ENCODE data around the gene CNST.
A peak's percentile ranks its signal among the peaks of the same experiment; 100 is the strongest.

The CNST gene

GRCh38 chr1:246566128-246566812 lies at the start of gene CNST, which contains the start of gene TFB2M:
TSS of gene CNST (plus strand) at chr1:246566456. CDS start at chr1:246591563, 25,107 bp downstream.
TSS of gene TFB2M (minus strand) at chr1:246566261. CDS start at chr1:246566138, 123 bp downstream.
- in situ Hi-C loops (cut with MboI; ENCODE audit: low sequenced_read_pairs): no loop called here
- no peaks in the 10 kb centered on the region for H3K9me3 ChIP-seq
- H3K4me1 ChIP-seq: peaks cover 11% of the 10 kb centered on the region; the same call in 1 of the 2 replicates
- H3K4me3 ChIP-seq: peak within 1 kb of the TSS; percentile 93
- H3K36me3 ChIP-seq (replicated peaks): peaks cover 13% of the 10 kb centered on the region; the same call in 1 of the 2 replicates
- no peaks in the 10 kb centered on the region for H3K27me3 ChIP-seq (ENCODE audit: low read depth)
- peak; percentile 96 to 98 for DNase-seq (ENCODE audit: low spot score in 2 of 2)

GRCh38 chr1:246517391-246517790 lies 48.9 kb upstream of the CNST start:
- no peaks in the 10 kb centered on the region for H3K36me3 ChIP-seq (replicated peaks)
- DNase-seq (ENCODE audit: low spot score in 2 of 2): no peak
- H3K9me3 ChIP-seq: peaks cover 13% of the 10 kb centered on the region; the same call in 1 of the 2 replicates
- H3K4me3 ChIP-seq: no peak overlapping the region
- no peaks in the 10 kb centered on the region for H3K4me1 ChIP-seq
- H3K27me3 ChIP-seq (ENCODE audit: low read depth): no peaks in the 10 kb centered on the region
- in situ Hi-C loops (cut with MboI; ENCODE audit: low sequenced_read_pairs): no loop called here

- no peaks in the 10 kb centered on the region for H3K36me3 ChIP-seq (replicated peaks)
- H3K27me3 ChIP-seq (ENCODE audit: low read depth): no peaks in the 10 kb centered on the region
- in situ Hi-C loops (cut with MboI; ENCODE audit: low sequenced_read_pairs): no loop called here
- no peak for DNase-seq (ENCODE audit: low spot score in 2 of 2)
- peaks cover 11% of the 10 kb centered on the region; the same call in 1 of the 2 replicates for H3K9me3 ChIP-seq
- no peak overlapping the region for H3K4me3 ChIP-seq
- no peaks in the 10 kb centered on the region for H3K4me1 ChIP-seq
Observed at GRCh38 chr1:246518456-246519205, 47.6 kb upstream of the CNST start.

GRCh38 chr1:246519514-246519913 lies 46.7 kb upstream of the CNST start:
- DNase-seq (ENCODE audit: low spot score in 2 of 2): no peak
- Histone ChIP-seq H3K27me3 (ENCODE audit: low read depth) (no peaks in the 10 kb centered on the region), H3K36me3 (replicated peaks) (no peaks in the 10 kb centered on the region), H3K4me3 (no peak overlapping the region), H3K4me1 (no peaks in the 10 kb centered on the region), H3K9me3 (peaks cover 6% of the 10 kb centered on the region; the same call in 1 of the 2 replicates)
- in situ Hi-C loops (cut with MboI; ENCODE audit: low sequenced_read_pairs): no loop called here

GRCh38 chr1:246526380-246526779 lies 39.9 kb upstream of the CNST start:
- DNase-seq (ENCODE audit: low spot score in 2 of 2): no peak
- Histone ChIP-seq H3K4me1 (no peaks in the 10 kb centered on the region), H3K9me3 (no peaks in the 10 kb centered on the region; the same call in 1 of the 2 replicates), H3K4me3 (no peak overlapping the region), H3K27me3 (ENCODE audit: low read depth) (no peaks in the 10 kb centered on the region), H3K36me3 (replicated peaks) (no peaks in the 10 kb centered on the region)
- in situ Hi-C loops (cut with MboI; ENCODE audit: low sequenced_read_pairs): no loop called here

- DNase-seq (ENCODE audit: low spot score in 2 of 2): no peak
- no peaks in the 10 kb centered on the region; the same call in 1 of the 2 replicates for H3K9me3 ChIP-seq
- H3K4me1 ChIP-seq: no peaks in the 10 kb centered on the region
- H3K4me3 ChIP-seq: no peak overlapping the region
- in situ Hi-C loops (cut with MboI; ENCODE audit: low sequenced_read_pairs): no loop called here
- no peaks in the 10 kb centered on the region for H3K27me3 ChIP-seq (ENCODE audit: low read depth)
- H3K36me3 ChIP-seq (replicated peaks): no peaks in the 10 kb centered on the region
Observed at GRCh38 chr1:246526915-246527314, 39.3 kb upstream of the CNST start.

- no peaks in the 10 kb centered on the region for H3K4me1 ChIP-seq
- H3K4me3 ChIP-seq: no peak overlapping the region
- no peaks in the 10 kb centered on the region for H3K27me3 ChIP-seq (ENCODE audit: low read depth)
- DNase-seq (ENCODE audit: low spot score in 2 of 2): no peak
- in situ Hi-C loops (cut with MboI; ENCODE audit: low sequenced_read_pairs): no loop called here
- H3K36me3 ChIP-seq (replicated peaks): no peaks in the 10 kb centered on the region
- H3K9me3 ChIP-seq: no peaks in the 10 kb centered on the region
Observed at GRCh38 chr1:246527402-246528088, 38.7 kb upstream of the CNST start.

- no peaks in the 10 kb centered on the region for H3K9me3 ChIP-seq
- no peak for DNase-seq (ENCODE audit: low spot score in 2 of 2)
- no peak overlapping the region for H3K4me3 ChIP-seq
- H3K36me3 ChIP-seq (replicated peaks): no peaks in the 10 kb centered on the region
- no peaks in the 10 kb centered on the region for H3K4me1 ChIP-seq
- no peaks in the 10 kb centered on the region for H3K27me3 ChIP-seq (ENCODE audit: low read depth)
- in situ Hi-C loops (cut with MboI; ENCODE audit: low sequenced_read_pairs): no loop called here
Observed at GRCh38 chr1:246528933-246529731, 37.1 kb upstream of the CNST start.

- DNase-seq (ENCODE audit: low spot score in 2 of 2): no peak
- H3K9me3 ChIP-seq: no peaks in the 10 kb centered on the region
- in situ Hi-C loops (cut with MboI; ENCODE audit: low sequenced_read_pairs): no loop called here
- H3K27me3 ChIP-seq (ENCODE audit: low read depth): no peaks in the 10 kb centered on the region
- H3K4me3 ChIP-seq: no peak overlapping the region
- H3K36me3 ChIP-seq (replicated peaks): no peaks in the 10 kb centered on the region
- H3K4me1 ChIP-seq: no peaks in the 10 kb centered on the region
Observed at GRCh38 chr1:246530482-246530881, 35.8 kb upstream of the CNST start.

GRCh38 chr1:246532519-246532918 lies 33.7 kb upstream of the CNST start:
- H3K27me3 ChIP-seq (ENCODE audit: low read depth): no peaks in the 10 kb centered on the region
- no peaks in the 10 kb centered on the region for H3K4me1 ChIP-seq
- DNase-seq (ENCODE audit: low spot score in 2 of 2): no peak
- H3K4me3 ChIP-seq: no peak overlapping the region
- in situ Hi-C loops (cut with MboI; ENCODE audit: low sequenced_read_pairs): no loop called here
- H3K9me3 ChIP-seq: no peaks in the 10 kb centered on the region
- H3K36me3 ChIP-seq (replicated peaks): no peaks in the 10 kb centered on the region

GRCh38 chr1:246533371-246533905 lies 32.8 kb upstream of the CNST start:
- in situ Hi-C loops (cut with MboI; ENCODE audit: low sequenced_read_pairs): no loop called here
- H3K4me3 ChIP-seq: no peak overlapping the region
- H3K36me3 ChIP-seq (replicated peaks): no peaks in the 10 kb centered on the region
- DNase-seq (ENCODE audit: low spot score in 2 of 2): no peak
- H3K27me3 ChIP-seq (ENCODE audit: low read depth): no peaks in the 10 kb centered on the region
- H3K4me1 ChIP-seq: peaks cover 4% of the 10 kb centered on the region; the same call in 1 of the 2 replicates
- no peaks in the 10 kb centered on the region for H3K9me3 ChIP-seq

GRCh38 chr1:246534114-246534513 lies 32.1 kb upstream of the CNST start:
- Histone ChIP-seq H3K36me3 (replicated peaks) (no peaks in the 10 kb centered on the region), H3K27me3 (ENCODE audit: low read depth) (no peaks in the 10 kb centered on the region), H3K4me1 (peaks cover 4% of the 10 kb centered on the region; the same call in 1 of the 2 replicates), H3K4me3 (no peak overlapping the region), H3K9me3 (no peaks in the 10 kb centered on the region)
- no peak for DNase-seq (ENCODE audit: low spot score in 2 of 2)
- in situ Hi-C loops (cut with MboI; ENCODE audit: low sequenced_read_pairs): no loop called here

- H3K4me1 ChIP-seq: peaks cover 4% of the 10 kb centered on the region; the same call in 1 of the 2 replicates
- H3K9me3 ChIP-seq: no peaks in the 10 kb centered on the region
- no peaks in the 10 kb centered on the region for H3K27me3 ChIP-seq (ENCODE audit: low read depth)
- H3K36me3 ChIP-seq (replicated peaks): peaks cover 17% of the 10 kb centered on the region
- no peak for DNase-seq (ENCODE audit: low spot score in 2 of 2)
- H3K4me3 ChIP-seq: no peak overlapping the region
- in situ Hi-C loops (cut with MboI; ENCODE audit: low sequenced_read_pairs): no loop called here
Observed at GRCh38 chr1:246537441-246537840, 28.8 kb upstream of the CNST start.
